NCI-H526 (cell line): Measurements from ENCODE around the gene DEPDC1.
"Not testable (repeated sequence)": the region's sequence is repeated elsewhere in the genome, so short reads cannot be mapped to it uniquely, and the experiment has no call there.

Experiments
- DNase-seq, 2 experiments: peaks; one replicate each; lab custom pipeline; 2025; lab: John Stamatoyannopoulos, UW

Gene DEPDC1

GRCh38 chr1:68478662-68479061 is 18.2 kb downstream of the DEPDC1 start:
- DNase-seq = no peak

- not testable (repeated sequence) for DNase-seq
Measured at GRCh38 chr1:68476626-68477025, 20.3 kb downstream of the DEPDC1 start.

GRCh38 chr1:68473060-68473459 is 23.8 kb downstream of the DEPDC1 start:
- DNase-seq = no peak

GRCh38 chr1:68470388-68470970 is 26.4 kb downstream of the DEPDC1 start:
- peak in 1 of 2 experiments; percentile 32 for DNase-seq

- no peak for DNase-seq
Measured at GRCh38 chr1:68464891-68465290, 32.0 kb downstream of the DEPDC1 start.

- no peak for DNase-seq
Measured at GRCh38 chr1:68460935-68461334, 35.9 kb downstream of the DEPDC1 start.

GRCh38 chr1:68459796-68460195 is 37.1 kb downstream of the DEPDC1 start:
- DNase-seq = no peak

- DNase-seq = no peak
Measured at GRCh38 chr1:68459091-68459490, 37.8 kb downstream of the DEPDC1 start.

GRCh38 chr1:68456202-68456601 is 40.7 kb downstream of the DEPDC1 start:
- DNase-seq = no peak

GRCh38 chr1:68454534-68454933 is 42.3 kb downstream of the DEPDC1 start:
- DNase-seq = no peak

GRCh38 chr1:68453060-68453670 is 43.7 kb downstream of the DEPDC1 start:
- DNase-seq = no peak

GRCh38 chr1:68449901-68450300 is 47.0 kb downstream of the DEPDC1 start, which contains the start of gene RPE65:
Gene RPE65, minus strand, starts transcription at chr1:68449954. Its CDS starts 49 bp downstream, at chr1:68449905.
- DNase-seq = no peak

GRCh38 chr1:68448365-68448764 is 48.5 kb downstream of the DEPDC1 start:
- no peak for DNase-seq

GRCh38 chr1:68445709-68446108 is 51.2 kb downstream of the DEPDC1 start:
- DNase-seq = no peak

GRCh38 chr1:68442822-68443556 is 53.9 kb downstream of the DEPDC1 start:
- DNase-seq = peak; percentile 41 to 72

GRCh38 chr1:68442006-68442405 is 54.9 kb downstream of the DEPDC1 start:
- peak; percentile 5 to 35 for DNase-seq

- no peak for DNase-seq
Measured at GRCh38 chr1:68438310-68438709, 58.6 kb downstream of the DEPDC1 start.

GRCh38 chr1:68433395-68433794 is 63.5 kb downstream of the DEPDC1 start:
- DNase-seq = no peak

- DNase-seq = no peak
Measured at GRCh38 chr1:68431076-68431475, 65.8 kb downstream of the DEPDC1 start.

- no peak for DNase-seq
Measured at GRCh38 chr1:68429233-68429808, 67.6 kb downstream of the DEPDC1 start.

GRCh38 chr1:68426594-68426993 is 70.3 kb downstream of the DEPDC1 start:
- DNase-seq = no peak
